Caco-2 (cell line): Measurements from ENCODE around the gene DBX1. TPM values are rescaled to one million over a fixed set of nuclear protein-coding genes. Genes with fewer than 3 reads are reported as not detected.

ENCODE experiments used
- BruUV-seq: library from RNA; stranded (reverse); fragments of 400-500 nt; replicated peaks from 2 replicates; lab custom pipeline; 2021; lab: Mats Ljungman, UMichigan
- CTCF ChIA-PET: fragments of 300-600 bp; sonication (Branson Sonifier 250); formaldehyde crosslinking; loops from one replicate; lab custom pipeline; 2022; ENCODE audit warnings: antibody characterized with exemption; lab: Charles Lee
- POLR2A ChIA-PET: fragments of 300-600 bp; sonication (Branson Sonifier 250); formaldehyde crosslinking; loops from one replicate; lab custom pipeline; 2022; ENCODE audit warnings: antibody characterized with exemption; lab: Charles Lee
- DNase-seq, 2 experiments: peaks; one replicate each; pipeline versions ENCODE4 v3.0.0 to v3.0.0-alpha.2; 2020 to 2022
- H3K27me3 ChIP-seq: replicated peaks from 2 replicates; pipeline ENCODE4 v1.6.0; 2011; ENCODE audit warnings: low read length; ENCODE audit not compliant: control insufficient read depth, insufficient read depth
- H3K36me3 ChIP-seq: 2 replicates; pipeline ENCODE4 v1.5.1; 2011; ENCODE audit warnings: low read length; ENCODE audit not compliant: control insufficient read depth, insufficient read depth
- H3K4me1 ChIP-seq: fragments of 250-450 bp; sonication (Bioruptor Pico); 2 replicates; pipeline ENCODE4 v1.5.1; 2020; ENCODE audit warnings: mild to moderate bottlenecking
- H3K4me3 ChIP-seq: 2 replicates; pipeline ENCODE4 v1.5.1; 2011; ENCODE audit warnings: low read depth, mild to moderate bottlenecking, control low read depth, low read length
- H3K9me3 ChIP-seq: fragments of 250-450 bp; sonication (Bioruptor Pico); 2 replicates; pipeline ENCODE4 v1.5.1; 2020; ENCODE audit warnings: mild to moderate bottlenecking, moderate library complexity
- H3K27ac Mint-ChIP-seq: one replicate; pipeline ENCODE4 v1.8.0; 2022; ENCODE audit warnings: mixed read lengths; ENCODE audit not compliant: unreplicated experiment
- H3K27me3 Mint-ChIP-seq: one replicate; pipeline ENCODE4 v1.8.0; 2022; ENCODE audit warnings: mixed read lengths; ENCODE audit not compliant: insufficient read depth, unreplicated experiment
- H3K36me3 Mint-ChIP-seq: one replicate; pipeline ENCODE4 v1.8.0; 2022; ENCODE audit warnings: mild to moderate bottlenecking, mixed read lengths; ENCODE audit not compliant: insufficient read depth, unreplicated experiment
- H3K4me1 Mint-ChIP-seq: one replicate; pipeline ENCODE4 v1.8.0; 2022; ENCODE audit warnings: low read depth, mixed read lengths; ENCODE audit not compliant: unreplicated experiment
- H3K4me3 Mint-ChIP-seq: one replicate; pipeline ENCODE4 v1.8.0; 2022; ENCODE audit warnings: mild to moderate bottlenecking, moderate library complexity, mixed read lengths; ENCODE audit not compliant: unreplicated experiment
- H3K9me3 Mint-ChIP-seq: one replicate; pipeline ENCODE4 v1.8.0; 2022; ENCODE audit warnings: mixed read lengths; ENCODE audit not compliant: unreplicated experiment
- CTCF ChIP-seq, 2 experiments: fragments of 200-600 bp in 1 of 2; IDR thresholded peaks; 1 replicate in 1 of 2; 2 replicates in 1 of 2; pipeline versions ENCODE4 v1.5.1 to v1.8.0; 2011 to 2022; ENCODE audit warnings: antibody characterized with exemption in 1 of 2, control low read depth in 1 of 2, inconsistent platforms in 1 of 2, low read depth in 1 of 2, low read length in 1 of 2, mild to moderate bottlenecking in 1 of 2, moderate library complexity in 1 of 2; ENCODE audit not compliant: insufficient read depth in 1 of 2, severe bottlenecking in 1 of 2, unreplicated experiment in 1 of 2
- intact Hi-C: fragments of 100-400 bp; cut with micrococcal nuclease; formaldehyde crosslinking; loops from one replicate; pipeline ENCODE4 v1.10.0; 2022; ENCODE audit not compliant: unreplicated experiment
- total RNA-seq: library from RNA; stranded (reverse); gene quantifications from 2 replicates; pipeline ENCODE4 v1.2.3, GENCODE V29; 2022

DBX1 gene
- total RNA-seq, 1 experiment from 2014 or later, result not detected

DNA sequence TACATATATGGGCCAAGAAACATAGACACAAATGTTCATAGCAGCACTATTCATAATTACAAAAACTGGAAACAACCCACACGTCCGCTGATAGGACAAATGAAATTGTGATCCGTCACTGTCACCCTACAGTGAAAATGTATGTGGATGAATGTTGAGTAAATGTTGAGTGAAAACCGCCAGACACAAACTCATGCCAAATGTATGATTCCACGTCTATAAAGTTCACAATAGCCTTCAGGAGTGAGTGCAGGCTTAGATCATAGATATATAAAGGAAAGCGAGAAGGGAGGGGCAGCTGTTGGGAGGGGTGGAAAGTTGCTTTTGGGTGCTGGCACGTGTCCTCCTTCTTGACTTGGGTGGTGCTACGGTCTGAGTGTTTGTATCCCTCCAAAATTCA lies 33.6 kb downstream of the DBX1 start:
- POLR2A ChIA-PET, result no interaction called here
- no peak overlapping the region for H3K4me3 Mint-ChIP-seq
- H3K36me3 ChIP-seq, result no peaks in the 10 kb centered on the region

DNA sequence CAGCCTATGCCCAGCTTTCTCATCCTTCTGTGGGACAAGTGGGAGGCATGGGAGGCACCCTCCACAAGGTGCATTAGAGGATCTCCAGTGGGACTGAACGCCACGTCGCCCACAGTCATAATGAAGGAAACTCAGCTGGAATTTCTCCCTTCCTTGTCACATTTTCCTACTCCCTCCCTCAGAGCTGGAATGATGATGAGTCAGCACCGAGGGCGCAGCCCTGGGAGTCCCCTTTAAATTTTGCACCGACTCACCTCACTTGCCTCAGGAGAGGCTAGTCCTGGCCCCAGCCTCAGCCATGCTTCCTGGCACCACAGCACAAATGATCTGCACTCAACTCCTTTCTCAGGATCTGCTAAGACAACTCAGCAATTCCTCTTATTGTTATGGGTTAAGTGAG lies 34.3 kb downstream of the DBX1 start:
- no TSS peak for BruUV-seq
- Histone ChIP-seq H3K4me1 (no peaks in the 10 kb centered on the region), H3K36me3 (no peaks in the 10 kb centered on the region), H3K9me3 (no peaks in the 10 kb centered on the region), H3K27me3 (no peaks in the 10 kb centered on the region), H3K4me3 (no peak overlapping the region)
- H3K36me3 Mint-ChIP-seq, result peaks cover 6% of the 10 kb centered on the region
- H3K27me3 Mint-ChIP-seq, result no peaks in the 10 kb centered on the region
- intact Hi-C loops, result loop anchor here (10.0 kb wide), 1 partner anchor 119 kb away; no protein-coding TSS in a partner anchor
- H3K9me3 Mint-ChIP-seq, result no peaks in the 10 kb centered on the region
- TF ChIP-seq CTCF (IDR thresholded peaks at IDR 0.05; ENCODE audit: insufficient read depth in 1 of 2, low read depth in 1 of 2, low read length in 1 of 2, severe bottlenecking in 1 of 2, unreplicated experiment in 1 of 2), result no peak
- DNase-seq, result no peak
- no peak overlapping the region for H3K4me3 Mint-ChIP-seq
- peaks cover 8% of the 10 kb centered on the region for H3K4me1 Mint-ChIP-seq
- POLR2A ChIA-PET, result no interaction called here
- no peak overlapping the region for H3K27ac Mint-ChIP-seq
- CTCF ChIA-PET, result no interaction called here

More for the DNA sequence above, 33.6 kb downstream of the DBX1 start:
- Mint-ChIP-seq H3K36me3 (peaks cover 6% of the 10 kb centered on the region), H3K4me1 (peaks cover 8% of the 10 kb centered on the region), H3K27ac (no peak overlapping the region), H3K9me3 (no peaks in the 10 kb centered on the region), H3K27me3 (no peaks in the 10 kb centered on the region)
- no TSS peak for BruUV-seq
- no peak for TF ChIP-seq CTCF (IDR thresholded peaks at IDR 0.05; ENCODE audit: insufficient read depth in 1 of 2, low read depth in 1 of 2, low read length in 1 of 2, severe bottlenecking in 1 of 2, unreplicated experiment in 1 of 2)
- H3K27me3 ChIP-seq, result no peaks in the 10 kb centered on the region
- H3K9me3 ChIP-seq, result no peaks in the 10 kb centered on the region
- no peaks in the 10 kb centered on the region for H3K4me1 ChIP-seq
- no peak overlapping the region for H3K4me3 ChIP-seq
- intact Hi-C loops, result loop anchor here (10.0 kb wide), 1 partner anchor 118 kb away; no protein-coding TSS in a partner anchor
- CTCF ChIA-PET, result interaction anchor here (1.4 kb wide), 1 partner anchor 220 kb away, joined by 4 read pairs; no protein-coding TSS in a partner anchor
- no peak for DNase-seq

- H3K36me3 ChIP-seq, result no peaks in the 10 kb centered on the region; the same call in 1 of the 2 replicates
- intact Hi-C loops, result loop anchor here (10.0 kb wide), 1 partner anchor 123 kb away; no protein-coding TSS in a partner anchor
- DNase-seq, result no peak
- H3K27me3 ChIP-seq, result no peaks in the 10 kb centered on the region
- BruUV-seq, result no TSS peak
- no peaks in the 10 kb centered on the region for H3K9me3 ChIP-seq
- no peak overlapping the region for H3K4me3 ChIP-seq
- POLR2A ChIA-PET, result no interaction called here
- Mint-ChIP-seq H3K27ac (no peak overlapping the region), H3K27me3 (no peaks in the 10 kb centered on the region), H3K36me3 (peaks cover 41% of the 10 kb centered on the region), H3K4me3 (no peak overlapping the region), H3K4me1 (no peaks in the 10 kb centered on the region), H3K9me3 (no peaks in the 10 kb centered on the region)
- no peaks in the 10 kb centered on the region for H3K4me1 ChIP-seq
- CTCF ChIA-PET, result interaction anchor here (0.8 kb wide), 1 partner anchor 192 kb away, joined by 8 read pairs; no protein-coding TSS in a partner anchor
- TF ChIP-seq CTCF (IDR thresholded peaks at IDR 0.05; ENCODE audit: insufficient read depth in 1 of 2, low read depth in 1 of 2, low read length in 1 of 2, severe bottlenecking in 1 of 2, unreplicated experiment in 1 of 2), result no peak
Measured at GRCh38 chr11:20122131-20122530, 38.1 kb downstream of the DBX1 start.
